GM23338 (cell line): Measurements from ENCODE around the gene VRK3.

ENCODE experiments used
- CTCF ChIP-seq, 2 experiments: fragments of 200-600 bp in 1 of 2; sonication (generic) in 1 of 2; conservative IDR thresholded peaks; 2 replicates each; pipeline versions ENCODE4 v1.5.1 to v1.6.1; 2016 to 2017; ENCODE audit warnings: antibody characterized with exemption in 2 of 2, low read depth in 2 of 2, mild to moderate bottlenecking in 2 of 2, moderate library complexity in 1 of 2
- REST ChIP-seq: IDR thresholded peaks from one replicate; pipeline ENCODE4 v1.6.1; 2018; ENCODE audit warnings: antibody characterized with exemption; ENCODE audit not compliant: unreplicated experiment

- no peak for TF ChIP-seq CTCF (conservative IDR thresholded peaks at IDR 0.05; ENCODE audit: low read depth in 2 of 2)
- TF ChIP-seq REST: no peak
Measured at GRCh38 chr19:49997709-49998108, 27.5 kb downstream of the VRK3 start.
